OCI-M1 (cell line): ENCODE results near the gene DUS1L.

Experiments
- DNase-seq: peaks from one replicate; lab custom pipeline; 2025; lab: John Stamatoyannopoulos, UW

Gene DUS1L

GRCh38 chr17:82055023-82055964, 10.3 kb downstream of the DUS1L start:
- no peak for DNase-seq

- no peak for DNase-seq
Measured at GRCh38 chr17:82054351-82055022, 11.1 kb downstream of the DUS1L start.

- DNase-seq = no peak
Measured at GRCh38 chr17:82053556-82054263, 11.9 kb downstream of the DUS1L start.

- no peak for DNase-seq
Measured at GRCh38 chr17:82053130-82053529, 12.5 kb downstream of the DUS1L start.

GRCh38 chr17:82052638-82053059, 13.0 kb downstream of the DUS1L start:
- DNase-seq = no peak

- peak; percentile 75 for DNase-seq
Measured at GRCh38 chr17:82051776-82052637, 13.6 kb downstream of the DUS1L start, which contains the start of the genes GPS1 and RFNG. Gene GPS1 (plus strand): TSS chr17:82051898. CDS start chr17:82051932, 34 bp downstream. Gene RFNG (minus strand): TSS chr17:82051811. CDS start chr17:82051766, 45 bp downstream.

- DNase-seq = no peak
Measured at GRCh38 chr17:82050761-82051641, 14.6 kb downstream of the DUS1L start.

GRCh38 chr17:82050152-82050760, 15.3 kb downstream of the DUS1L start:
- DNase-seq = no peak

- DNase-seq = no peak
Measured at GRCh38 chr17:82049521-82049971, 16.1 kb downstream of the DUS1L start.

GRCh38 chr17:82049106-82049505, 16.5 kb downstream of the DUS1L start:
- DNase-seq = no peak

GRCh38 chr17:82048571-82048971, 17.0 kb downstream of the DUS1L start:
- no peak for DNase-seq

- no peak for DNase-seq
Measured at GRCh38 chr17:82047914-82048570, 17.6 kb downstream of the DUS1L start.

- no peak for DNase-seq
Measured at GRCh38 chr17:82047379-82047778, 18.2 kb downstream of the DUS1L start.

GRCh38 chr17:82046903-82047302, 18.7 kb downstream of the DUS1L start:
- no peak for DNase-seq

GRCh38 chr17:82045936-82046484, 19.6 kb downstream of the DUS1L start:
- DNase-seq = no peak

GRCh38 chr17:82043507-82043906, 22.1 kb downstream of the DUS1L start:
- no peak for DNase-seq

- DNase-seq = no peak
Measured at GRCh38 chr17:82042649-82043048, 23.0 kb downstream of the DUS1L start.

- DNase-seq = no peak
Measured at GRCh38 chr17:82041144-82041814, 24.3 kb downstream of the DUS1L start.
